ENCODE measurements around the gene ABCC9.

DNA sequence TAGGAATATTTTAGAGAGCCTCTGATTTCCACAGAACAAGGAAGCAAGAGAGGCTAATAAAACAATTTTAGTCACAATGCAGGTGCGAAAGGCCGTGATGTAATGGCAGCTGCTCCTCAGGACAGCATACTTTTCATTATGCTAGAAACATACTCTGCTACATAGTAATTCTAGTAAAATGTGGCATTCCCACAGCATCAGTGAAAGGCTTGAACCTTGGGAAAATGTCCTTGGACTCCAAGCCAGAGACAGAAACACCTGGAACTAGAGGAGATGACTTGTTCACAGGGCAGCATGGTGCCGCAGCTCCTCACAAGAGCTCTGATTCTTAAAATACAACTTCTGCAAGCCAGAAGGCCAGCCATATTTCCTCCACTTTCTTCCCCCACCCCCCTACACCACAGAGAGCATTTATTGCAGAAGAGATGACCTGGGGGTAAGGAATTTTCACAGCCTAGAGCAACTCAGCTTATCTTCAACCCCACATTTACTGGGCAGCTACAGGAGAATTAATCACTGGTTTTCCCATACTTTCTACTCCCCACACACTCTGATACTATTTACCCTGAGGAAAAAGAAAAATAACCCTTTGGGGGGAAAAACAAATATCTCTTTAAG is 15.8 kb downstream of the ABCC9 start:
- TF ChIP-seq POLR2A (IDR thresholded peaks at IDR 0.05): no peak
- TF ChIP-seq, protein P1, sequence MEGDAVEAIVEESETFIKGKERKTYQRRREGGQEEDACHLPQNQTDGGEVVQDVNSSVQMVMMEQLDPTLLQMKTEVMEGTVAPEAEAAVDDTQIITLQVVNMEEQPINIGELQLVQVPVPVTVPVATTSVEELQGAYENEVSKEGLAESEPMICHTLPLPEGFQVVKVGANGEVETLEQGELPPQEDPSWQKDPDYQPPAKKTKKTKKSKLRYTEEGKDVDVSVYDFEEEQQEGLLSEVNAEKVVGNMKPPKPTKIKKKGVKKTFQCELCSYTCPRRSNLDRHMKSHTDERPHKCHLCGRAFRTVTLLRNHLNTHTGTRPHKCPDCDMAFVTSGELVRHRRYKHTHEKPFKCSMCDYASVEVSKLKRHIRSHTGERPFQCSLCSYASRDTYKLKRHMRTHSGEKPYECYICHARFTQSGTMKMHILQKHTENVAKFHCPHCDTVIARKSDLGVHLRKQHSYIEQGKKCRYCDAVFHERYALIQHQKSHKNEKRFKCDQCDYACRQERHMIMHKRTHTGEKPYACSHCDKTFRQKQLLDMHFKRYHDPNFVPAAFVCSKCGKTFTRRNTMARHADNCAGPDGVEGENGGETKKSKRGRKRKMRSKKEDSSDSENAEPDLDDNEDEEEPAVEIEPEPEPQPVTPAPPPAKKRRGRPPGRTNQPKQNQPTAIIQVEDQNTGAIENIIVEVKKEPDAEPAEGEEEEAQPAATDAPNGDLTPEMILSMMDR (IDR thresholded peaks at IDR 0.05): no peak
